ENCODE data around the gene C14orf132.

GRCh38 chr14:96126339-96126782 lies 87.2 kb downstream of the C14orf132 start:
- TF ChIP-seq CTCF (IDR thresholded peaks at IDR 0.05; ENCODE audit: poor library complexity) (no peak), EZH2 (IDR thresholded peaks at IDR 0.05; ENCODE audit: borderline replicate concordance) (no peak), EZH2phosphoT487 (IDR thresholded peaks at IDR 0.05; ENCODE audit: low read depth, severe bottlenecking, unreplicated experiment) (no peak)
